NCI-H446 treated with DMSO at 0.1 percent for 48 hours (cell line): ENCODE data around the gene PNMA8B.

Source experiments
- DNase-seq: peaks from one replicate; lab custom pipeline; 2025; lab: John Stamatoyannopoulos, UW

Gene PNMA8B

GRCh38 chr19:46487178-46487801, 8.4 kb downstream of the PNMA8B start:
- no peak for DNase-seq

GRCh38 chr19:46486358-46486757, 9.3 kb downstream of the PNMA8B start:
- no peak for DNase-seq

GRCh38 chr19:46484656-46485055, 11.0 kb downstream of the PNMA8B start:
- DNase-seq, result no peak

GRCh38 chr19:46482631-46483030, 13.0 kb downstream of the PNMA8B start:
- no peak for DNase-seq

- DNase-seq, result no peak
Observed at GRCh38 chr19:46481947-46482346, 13.7 kb downstream of the PNMA8B start.

- no peak for DNase-seq
Observed at GRCh38 chr19:46481223-46481848, 14.3 kb downstream of the PNMA8B start.

- DNase-seq, result no peak
Observed at GRCh38 chr19:46480415-46480814, 15.3 kb downstream of the PNMA8B start.

GRCh38 chr19:46478356-46478986, 17.2 kb downstream of the PNMA8B start:
- DNase-seq, result no peak

GRCh38 chr19:46475986-46476385, 19.7 kb downstream of the PNMA8B start:
- DNase-seq, result no peak

GRCh38 chr19:46474211-46474610, 21.5 kb downstream of the PNMA8B start:
- no peak for DNase-seq

- DNase-seq, result no peak
Observed at GRCh38 chr19:46472592-46472991, 23.1 kb downstream of the PNMA8B start.

- no peak for DNase-seq
Observed at GRCh38 chr19:46471811-46472543, 23.7 kb downstream of the PNMA8B start.

- peak; percentile 69 for DNase-seq
Observed at GRCh38 chr19:46471116-46471733, 24.4 kb downstream of the PNMA8B start, which contains the start of gene PNMA8A. PNMA8A (minus strand) TSS chr19:46471563; CDS start chr19:46471035, 528 bp downstream.

- no peak for DNase-seq
Observed at GRCh38 chr19:46470376-46470775, 25.3 kb downstream of the PNMA8B start.

GRCh38 chr19:46469541-46470185, 26.0 kb downstream of the PNMA8B start:
- no peak for DNase-seq

- no peak for DNase-seq
Observed at GRCh38 chr19:46466536-46467196, 29.0 kb downstream of the PNMA8B start.

- DNase-seq, result no peak
Observed at GRCh38 chr19:46463516-46463915, 32.2 kb downstream of the PNMA8B start.

- no peak for DNase-seq
Observed at GRCh38 chr19:46461537-46461936, 34.1 kb downstream of the PNMA8B start.

GRCh38 chr19:46460981-46461380, 34.7 kb downstream of the PNMA8B start:
- no peak for DNase-seq

- no peak for DNase-seq
Observed at GRCh38 chr19:46460055-46460454, 35.6 kb downstream of the PNMA8B start.

- no peak for DNase-seq
Observed at GRCh38 chr19:46456930-46457329, 38.7 kb downstream of the PNMA8B start.
